A673 (cell line): ENCODE measurements around the gene ARHGAP6. TPM values are rescaled to one million over a fixed set of nuclear protein-coding genes. Genes with fewer than 3 reads are reported as not detected.
A peak's percentile ranks its signal among the peaks of the same experiment; 100 is the strongest.

ENCODE experiments used
- BruUV-seq: library from RNA; stranded (reverse); fragments of 400-500 nt; replicated peaks from 2 replicates; lab custom pipeline; 2021; lab: Mats Ljungman, UMichigan
- CTCF ChIA-PET: fragments of 300-600 bp; sonication (Branson Sonifier 250); formaldehyde crosslinking; loops from one replicate; lab custom pipeline; 2022; ENCODE audit warnings: antibody characterized with exemption; lab: Charles Lee
- POLR2A ChIA-PET: fragments of 300-600 bp; sonication (Branson Sonifier 250); formaldehyde crosslinking; loops from one replicate; lab custom pipeline; 2022; ENCODE audit warnings: antibody characterized with exemption; ENCODE audit not compliant: low non-redundant PET; lab: Charles Lee
- DNase-seq: peaks from one replicate; pipeline ENCODE4 v3.0.0-alpha.2; 2015; ENCODE audit warnings: low spot score
- H3K27ac ChIP-seq: fragments of 200-600 bp; sonication (generic); 2 replicates; pipeline ENCODE4 v1.5.1; 2016; ENCODE audit warnings: mixed run types, low read depth, mild to moderate bottlenecking, mixed read lengths, antibody characterized with exemption, low read length; ENCODE audit not compliant: poor library complexity, severe bottlenecking
- H3K27me3 ChIP-seq: fragments of 200-600 bp; sonication (generic); replicated peaks from 2 replicates; pipeline ENCODE4 v1.6.1; 2017; ENCODE audit warnings: mixed run types, low read depth, mild to moderate bottlenecking, mixed read lengths, antibody characterized with exemption, low read length; ENCODE audit not compliant: insufficient read depth, poor library complexity
- H3K36me3 ChIP-seq: fragments of 200-600 bp; sonication (generic); 2 replicates; pipeline ENCODE4 v1.6.1; 2016; ENCODE audit warnings: mixed run types, mild to moderate bottlenecking, mixed read lengths, antibody characterized with exemption, low read length; ENCODE audit not compliant: insufficient read depth, poor library complexity, severe bottlenecking
- H3K4me1 ChIP-seq: fragments of 200-600 bp; sonication (generic); 2 replicates; pipeline ENCODE4 v1.6.1; 2017; ENCODE audit warnings: mixed run types, mild to moderate bottlenecking, mixed read lengths, antibody characterized with exemption, low read length; ENCODE audit not compliant: insufficient read depth, poor library complexity, severe bottlenecking
- H3K4me3 ChIP-seq: fragments of 200-600 bp; sonication (generic); 2 replicates; pipeline ENCODE4 v1.5.1; 2016; ENCODE audit warnings: low read depth, mixed run types, mild to moderate bottlenecking, mixed read lengths, low read length; ENCODE audit not compliant: poor library complexity, severe bottlenecking
- H3K9me3 ChIP-seq: fragments of 200-600 bp; sonication (generic); 2 replicates; pipeline ENCODE4 v1.6.1; 2016; ENCODE audit warnings: mixed run types, low read depth, mild to moderate bottlenecking, mixed read lengths, antibody characterized with exemption, low read length; ENCODE audit not compliant: poor library complexity, severe bottlenecking
- CTCF ChIP-seq: fragments of 300-800, 200-600 bp; sonication (generic); conservative IDR thresholded peaks from 2 replicates; pipeline ENCODE4 v1.5.1; 2017; ENCODE audit warnings: low read depth, mild to moderate bottlenecking, antibody characterized with exemption, low read length, moderate library complexity, mixed read lengths
- EZH2 ChIP-seq: fragments of 200-600 bp; sonication (generic); IDR thresholded peaks from 2 replicates; pipeline ENCODE4 v1.6.1; 2017; ENCODE audit warnings: borderline replicate concordance, low read depth, mild to moderate bottlenecking, mixed read lengths, antibody characterized with exemption, low read length; ENCODE audit not compliant: poor library complexity, severe bottlenecking
- intact Hi-C: fragments of 100-400 bp; cut with micrococcal nuclease; formaldehyde crosslinking; loops from one replicate; pipeline ENCODE4 v1.10.0; 2022; ENCODE audit not compliant: unreplicated experiment
- total RNA-seq: library from RNA; stranded (reverse); gene quantifications from 2 replicates; pipeline ENCODE4 v1.2.3, GENCODE V29; 2021

The ARHGAP6 gene
- total RNA-seq, 1 experiment from 2014 or later, result not detected

DNA sequence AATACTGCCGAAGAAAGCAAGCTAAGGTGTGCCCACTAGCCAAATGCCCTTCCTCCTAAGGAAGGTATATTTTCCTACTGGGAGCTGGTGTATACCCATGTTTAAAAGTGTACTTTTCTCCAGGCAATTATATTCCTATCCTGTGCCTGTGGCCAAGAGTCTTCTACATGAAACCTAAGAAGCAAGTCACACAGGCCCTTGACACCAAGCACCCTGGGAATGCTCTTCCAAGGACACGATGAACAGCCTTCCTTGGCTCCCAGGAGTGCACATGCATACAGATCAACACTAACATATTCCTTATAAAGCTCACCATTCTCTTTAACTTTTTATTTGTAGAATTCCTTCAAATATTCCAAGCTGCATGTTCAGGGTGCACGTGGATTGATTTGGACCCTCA, 17.3 kb upstream of the ARHGAP6 start:
- Histone ChIP-seq H3K4me1 (no peaks in the 10 kb centered on the region), H3K36me3 (no peaks in the 10 kb centered on the region), H3K27ac (no peak overlapping the region), H3K4me3 (no peak overlapping the region), H3K27me3 (no peaks in the 10 kb centered on the region), H3K9me3 (no peaks in the 10 kb centered on the region)
- no TSS peak for BruUV-seq
- CTCF ChIA-PET, result no interaction called here
- TF ChIP-seq EZH2 (no peak), CTCF (no peak)
- intact Hi-C loops, result no loop called here
- no peak for DNase-seq
- POLR2A ChIA-PET, result no interaction called here

- POLR2A ChIA-PET, result no interaction called here
- BruUV-seq, result no TSS peak
- Histone ChIP-seq H3K4me1 (no peaks in the 10 kb centered on the region), H3K4me3 (no peak overlapping the region), H3K9me3 (no peaks in the 10 kb centered on the region), H3K36me3 (no peaks in the 10 kb centered on the region), H3K27ac (no peak overlapping the region), H3K27me3 (peaks cover 4% of the 10 kb centered on the region)
- DNase-seq, result no peak
- TF ChIP-seq CTCF (peak; percentile 44; the same call in 1 of the 2 replicates), EZH2 (no peak)
- CTCF ChIA-PET, result no interaction called here
- intact Hi-C loops, result no loop called here
Measured at GRCh38 chrX:11678158-11678557, 12.4 kb upstream of the ARHGAP6 start.

DNA sequence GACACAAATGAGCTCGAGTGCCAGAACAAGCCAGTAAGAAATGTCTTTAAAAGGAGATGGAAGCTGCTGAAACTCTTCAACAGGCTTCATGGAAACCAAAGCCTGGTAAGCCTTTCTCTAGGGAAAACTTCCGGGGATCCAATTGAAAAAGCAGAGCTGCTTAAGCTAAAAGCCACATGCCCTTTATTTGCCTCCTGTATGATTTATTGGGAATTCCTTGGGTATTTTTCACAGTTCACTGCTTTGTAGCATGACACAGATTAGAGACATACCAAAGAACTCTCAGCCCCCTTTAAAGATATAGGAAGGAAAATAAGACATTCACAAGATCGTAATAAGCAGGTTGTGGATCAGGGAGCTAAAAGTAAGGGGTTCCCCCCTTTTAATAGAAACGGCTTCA, 6.5 kb upstream of the ARHGAP6 start:
- ChIA-PET POLR2A (no interaction called here), CTCF (no interaction called here)
- no peaks in the 10 kb centered on the region for H3K9me3 ChIP-seq
- TF ChIP-seq EZH2 (no peak), CTCF (no peak)
- no peak for DNase-seq
- BruUV-seq, result no TSS peak
- H3K36me3 ChIP-seq, result no peaks in the 10 kb centered on the region
- H3K4me3 ChIP-seq, result no peak overlapping the region
- no peak overlapping the region for H3K27ac ChIP-seq
- no peaks in the 10 kb centered on the region for H3K4me1 ChIP-seq
- peaks cover 40% of the 10 kb centered on the region for H3K27me3 ChIP-seq
- intact Hi-C loops, result no loop called here
